Neural crest cell (in vitro differentiated cells): ENCODE data around the gene DTYMK. TPM values are rescaled to one million over a fixed set of nuclear protein-coding genes. Genes with fewer than 3 reads are reported as not detected.

Source experiments
- DNase-seq: peaks from one replicate; pipeline ENCODE4 v3.0.0; 2021; ENCODE audit warnings: low read depth, mixed read lengths, low spot score
- H3K27ac Mint-ChIP-seq: one replicate; pipeline ENCODE4 v1.8.0; 2021; ENCODE audit warnings: mild to moderate bottlenecking, mixed read lengths; ENCODE audit not compliant: unreplicated experiment
- H3K27me3 Mint-ChIP-seq: 2 replicates; pipeline ENCODE4 v1.8.0; 2021; ENCODE audit warnings: low read depth, mild to moderate bottlenecking, mixed read lengths
- H3K36me3 Mint-ChIP-seq: 2 replicates; pipeline ENCODE4 v1.8.0; 2021; ENCODE audit warnings: low read depth, mild to moderate bottlenecking, mixed read lengths
- H3K4me1 Mint-ChIP-seq: 2 replicates; pipeline ENCODE4 v1.8.0; 2021; ENCODE audit warnings: mixed read lengths
- H3K4me3 Mint-ChIP-seq: one replicate; pipeline ENCODE4 v1.8.0; 2021; ENCODE audit warnings: mild to moderate bottlenecking, mixed read lengths
- H3K9me3 Mint-ChIP-seq: 2 replicates; pipeline ENCODE4 v1.8.0; 2021; ENCODE audit warnings: mixed read lengths
- CTCF ChIP-seq: fragments of 200-600 bp; sonication (generic); conservative IDR thresholded peaks from 2 replicates; pipeline ENCODE4 v1.5.0; 2021; ENCODE audit warnings: antibody characterized with exemption, mild to moderate bottlenecking
- total RNA-seq: library from RNA; stranded (reverse); gene quantifications from 2 replicates; pipeline ENCODE4 v1.2.1, GENCODE V29; 2021

DTYMK gene
- total RNA-seq, 1 donor from 2014 or later: 108 TPM

GRCh38 chr2:241726459-241726858 is 39.8 kb upstream of the DTYMK start:
- Mint-ChIP-seq H3K27ac (no peak overlapping the region), H3K9me3 (peaks cover 2% of the 10 kb centered on the region), H3K4me1 (no peaks in the 10 kb centered on the region), H3K4me3 (no peak overlapping the region), H3K36me3 (peaks cover 36% of the 10 kb centered on the region), H3K27me3 (no peaks in the 10 kb centered on the region)
- DNase-seq: no peak
- no peak for TF ChIP-seq CTCF

GRCh38 chr2:241724975-241725870 is 38.6 kb upstream of the DTYMK start:
- no peak for DNase-seq
- peaks cover 2% of the 10 kb centered on the region for H3K9me3 Mint-ChIP-seq
- H3K4me3 Mint-ChIP-seq: no peak overlapping the region
- H3K27ac Mint-ChIP-seq: no peak overlapping the region
- H3K4me1 Mint-ChIP-seq: no peaks in the 10 kb centered on the region
- peaks cover 43% of the 10 kb centered on the region for H3K36me3 Mint-ChIP-seq
- no peak for TF ChIP-seq CTCF
- no peaks in the 10 kb centered on the region for H3K27me3 Mint-ChIP-seq

- no peaks in the 10 kb centered on the region for H3K27me3 Mint-ChIP-seq
- no peak for DNase-seq
- H3K9me3 Mint-ChIP-seq: peaks cover 2% of the 10 kb centered on the region
Measured at GRCh38 chr2:241724259-241724974, 37.8 kb upstream of the DTYMK start.

GRCh38 chr2:241722896-241723454 is 36.4 kb upstream of the DTYMK start:
- peaks cover 51% of the 10 kb centered on the region for H3K36me3 Mint-ChIP-seq
- no peak for DNase-seq
- no peak for TF ChIP-seq CTCF
- H3K9me3 Mint-ChIP-seq: peaks cover 2% of the 10 kb centered on the region
- H3K27me3 Mint-ChIP-seq: no peaks in the 10 kb centered on the region
- no peak overlapping the region for H3K4me3 Mint-ChIP-seq
- no peaks in the 10 kb centered on the region for H3K4me1 Mint-ChIP-seq
- no peak overlapping the region for H3K27ac Mint-ChIP-seq

More at GRCh38 chr2:241724259-241724974, 37.8 kb upstream of the DTYMK start:
- Mint-ChIP-seq H3K4me1 (no peaks in the 10 kb centered on the region), H3K36me3 (peaks cover 48% of the 10 kb centered on the region), H3K4me3 (no peak overlapping the region), H3K27ac (no peak overlapping the region)
- no peak for TF ChIP-seq CTCF

- H3K9me3 Mint-ChIP-seq: peaks cover 2% of the 10 kb centered on the region
- H3K36me3 Mint-ChIP-seq: peaks cover 53% of the 10 kb centered on the region
- no peak overlapping the region for H3K4me3 Mint-ChIP-seq
- no peak overlapping the region for H3K27ac Mint-ChIP-seq
- TF ChIP-seq CTCF: no peak
- DNase-seq: no peak
- no peaks in the 10 kb centered on the region for H3K27me3 Mint-ChIP-seq
- H3K4me1 Mint-ChIP-seq: no peaks in the 10 kb centered on the region
Measured at GRCh38 chr2:241721852-241722251, 35.2 kb upstream of the DTYMK start.
